Activated CD8-positive, alpha-beta T cell treated with anti-CD3 and anti-CD28 coated beads for 36 hours (primary cell): ENCODE results near the gene IGSF23. TPM values are rescaled to one million over a fixed set of nuclear protein-coding genes. Genes with fewer than 3 reads are reported as not detected.
"Not testable (repeated sequence)": the region's sequence is repeated elsewhere in the genome, so short reads cannot be mapped to it uniquely, and the experiment has no call there.

Experiments used
- ATAC-seq: fragments of 200-7000 bp; cut with Tn5 transposase; one replicate; pipeline ENCODE4 v1.10.0; 2021; ENCODE audit warnings: mild to moderate bottlenecking, moderate library complexity
- CTCF ChIA-PET: fragments of 350-600 bp; sonication (Branson Sonifier 250); formaldehyde crosslinking; loops from one replicate; lab custom pipeline; 2021; ENCODE audit warnings: antibody characterized with exemption; lab: Charles Lee
- POLR2A ChIA-PET: fragments of 350-600 bp; sonication (Branson Sonifier 250); formaldehyde crosslinking; loops from one replicate; lab custom pipeline; 2021; ENCODE audit warnings: antibody characterized with exemption; lab: Charles Lee
- DNase-seq: peaks from one replicate; pipeline ENCODE4 v3.0.0-alpha.2; 2020
- H3K27ac Mint-ChIP-seq: one replicate; pipeline ENCODE4 v1.8.0; 2021; ENCODE audit warnings: mild to moderate bottlenecking, mixed read lengths
- H3K27me3 Mint-ChIP-seq: one replicate; pipeline ENCODE4 v1.8.0; 2021; ENCODE audit warnings: mixed read lengths
- H3K36me3 Mint-ChIP-seq: one replicate; pipeline ENCODE4 v1.8.0; 2021; ENCODE audit warnings: low read depth, mixed read lengths
- H3K4me1 Mint-ChIP-seq: one replicate; pipeline ENCODE4 v1.8.0; 2021; ENCODE audit warnings: low read depth, mixed read lengths
- H3K4me3 Mint-ChIP-seq: one replicate; pipeline ENCODE4 v1.8.0; 2021; ENCODE audit warnings: mild to moderate bottlenecking, moderate library complexity, mixed read lengths
- H3K9me3 Mint-ChIP-seq: one replicate; pipeline ENCODE4 v1.8.0; 2021; ENCODE audit warnings: mixed read lengths
- CTCF ChIP-seq: fragments of 200-600 bp; IDR thresholded peaks from one replicate; pipeline ENCODE4 v1.8.0; 2022; ENCODE audit warnings: antibody characterized with exemption, mild to moderate bottlenecking
- intact Hi-C: fragments of 100-400 bp; cut with micrococcal nuclease; formaldehyde crosslinking; loops from one replicate; pipeline ENCODE4 v1.10.0; 2022
- total RNA-seq, 2 experiments: library from RNA; stranded (reverse); gene quantifications; one replicate each; pipeline ENCODE4 v1.2.3, GENCODE V29; 2021

Gene IGSF23
- total RNA-seq, 2 experiments from 2014 or later: not detected

GRCh38 chr19:44607917-44608316 is 5.4 kb upstream of the IGSF23 start:
- CTCF ChIA-PET: interaction anchor here (0.6 kb wide), 1 partner anchor 31 kb away, joined by 3 read pairs; no protein-coding TSS in a partner anchor
- no peaks in the 10 kb centered on the region for H3K36me3 Mint-ChIP-seq
- H3K9me3 Mint-ChIP-seq: no peaks in the 10 kb centered on the region
- H3K4me3 Mint-ChIP-seq: no peak overlapping the region
- intact Hi-C loops: no loop called here
- peaks cover 10% of the 10 kb centered on the region for H3K4me1 Mint-ChIP-seq
- no peak for DNase-seq
- no peak overlapping the region for H3K27ac Mint-ChIP-seq
- no peak for ATAC-seq
- POLR2A ChIA-PET: no interaction called here
- no peak for TF ChIP-seq CTCF
- H3K27me3 Mint-ChIP-seq: peaks cover 3% of the 10 kb centered on the region

- H3K27ac Mint-ChIP-seq: no peak overlapping the region
- intact Hi-C loops: no loop called here
- ATAC-seq (no peak), DNase-seq (no peak)
- H3K4me1 Mint-ChIP-seq: peaks cover 10% of the 10 kb centered on the region
- H3K27me3 Mint-ChIP-seq: peaks cover 3% of the 10 kb centered on the region
- POLR2A ChIA-PET: no interaction called here
- CTCF ChIA-PET: interaction anchor here (0.6 kb wide), 1 partner anchor 32 kb away, joined by 3 read pairs; no protein-coding TSS in a partner anchor
- TF ChIP-seq CTCF: no peak
- no peaks in the 10 kb centered on the region for H3K9me3 Mint-ChIP-seq
- H3K4me3 Mint-ChIP-seq: no peak overlapping the region
- H3K36me3 Mint-ChIP-seq: no peaks in the 10 kb centered on the region
Observed at GRCh38 chr19:44608391-44608821, 5.0 kb upstream of the IGSF23 start.

GRCh38 chr19:44609219-44609618 is 4.1 kb upstream of the IGSF23 start:
- TF ChIP-seq CTCF: no peak
- CTCF ChIA-PET: no interaction called here
- no peak for DNase-seq
- Mint-ChIP-seq H3K36me3 (no peaks in the 10 kb centered on the region), H3K4me3 (no peak overlapping the region), H3K9me3 (no peaks in the 10 kb centered on the region), H3K27ac (no peak overlapping the region), H3K4me1 (peaks cover 10% of the 10 kb centered on the region), H3K27me3 (peaks cover 3% of the 10 kb centered on the region)
- POLR2A ChIA-PET: interaction anchor here (0.7 kb wide), 1 partner anchor 556 kb away, joined by 3 read pairs; no protein-coding TSS in a partner anchor
- intact Hi-C loops: no loop called here
- ATAC-seq: no peak

- H3K36me3 Mint-ChIP-seq, DNase-seq, POLR2A ChIA-PET, intact Hi-C loops, H3K27me3 Mint-ChIP-seq, H3K9me3 Mint-ChIP-seq, ATAC-seq, H3K4me3 Mint-ChIP-seq, H3K27ac Mint-ChIP-seq: not testable (repeated sequence)
- CTCF ChIA-PET: interaction anchor here (1.3 kb wide), 1 partner anchor 33 kb away, joined by 3 read pairs; no protein-coding TSS in a partner anchor
- H3K4me1 Mint-ChIP-seq: peaks cover 10% of the 10 kb centered on the region
Observed at GRCh38 chr19:44610497-44610896, 2.9 kb upstream of the IGSF23 start.

GRCh38 chr19:44611812-44612295 is 1.5 kb upstream of the IGSF23 start:
- intact Hi-C loops: no loop called here
- CTCF ChIA-PET: no interaction called here
- no peak for ATAC-seq
- peaks cover 3% of the 10 kb centered on the region for H3K27me3 Mint-ChIP-seq
- DNase-seq: no peak
- POLR2A ChIA-PET: interaction anchor here (1.0 kb wide), 1 partner anchor 10 kb away, joined by 3 read pairs; no protein-coding TSS in a partner anchor
- no peak overlapping the region for H3K27ac Mint-ChIP-seq
- H3K9me3 Mint-ChIP-seq: no peaks in the 10 kb centered on the region
- no peaks in the 10 kb centered on the region for H3K36me3 Mint-ChIP-seq
- H3K4me1 Mint-ChIP-seq: peaks cover 9% of the 10 kb centered on the region
- H3K4me3 Mint-ChIP-seq: no peak overlapping the region
- no peak for TF ChIP-seq CTCF
